ENCODE measurements around the gene ADAMTS17. TPM values are rescaled to one million over a fixed set of nuclear protein-coding genes. Genes with fewer than 3 reads are reported as not detected.
A peak's percentile ranks its signal among the peaks of the same experiment; 100 is the strongest.

Gene ADAMTS17
- total RNA-seq, 1 donor from 2014 or later, result 2.3 TPM

DNA sequence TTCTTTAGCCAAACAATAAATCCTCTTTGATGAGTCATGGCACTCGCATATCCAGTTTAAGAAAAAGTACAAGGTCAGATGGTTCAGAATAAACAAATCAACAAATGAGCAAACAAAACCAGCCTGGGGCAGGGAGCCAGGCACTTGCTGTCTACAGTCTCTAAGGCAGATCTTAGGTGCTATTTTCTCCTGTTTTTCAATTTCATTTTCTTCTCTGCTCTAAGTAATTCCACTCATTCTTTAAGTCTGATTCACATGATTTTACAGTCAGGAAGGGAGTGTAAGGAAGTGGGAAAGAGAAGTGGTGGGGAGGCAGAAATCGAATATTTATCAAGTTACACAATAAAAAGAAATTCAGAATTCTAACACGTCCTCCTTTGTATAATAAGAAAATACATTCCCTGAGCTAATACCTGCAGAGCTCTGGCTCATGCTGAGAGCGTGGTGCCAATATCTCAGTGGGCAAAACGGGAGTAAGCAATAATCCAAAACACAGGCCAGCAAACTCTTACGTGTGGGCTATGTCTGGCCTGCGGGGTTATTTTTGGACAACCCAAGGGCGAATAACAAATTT, 298.6 kb downstream of the ADAMTS17 start:
- no peak overlapping the region for H3K4me3 ChIP-seq (ENCODE audit: low read depth, low read length)
- no peaks in the 10 kb centered on the region for H3K27me3 ChIP-seq (ENCODE audit: control insufficient read depth, insufficient read depth, low read length)
- DNase-seq (ENCODE audit: low read depth), result peak; percentile 57
- TF ChIP-seq, protein P1, sequence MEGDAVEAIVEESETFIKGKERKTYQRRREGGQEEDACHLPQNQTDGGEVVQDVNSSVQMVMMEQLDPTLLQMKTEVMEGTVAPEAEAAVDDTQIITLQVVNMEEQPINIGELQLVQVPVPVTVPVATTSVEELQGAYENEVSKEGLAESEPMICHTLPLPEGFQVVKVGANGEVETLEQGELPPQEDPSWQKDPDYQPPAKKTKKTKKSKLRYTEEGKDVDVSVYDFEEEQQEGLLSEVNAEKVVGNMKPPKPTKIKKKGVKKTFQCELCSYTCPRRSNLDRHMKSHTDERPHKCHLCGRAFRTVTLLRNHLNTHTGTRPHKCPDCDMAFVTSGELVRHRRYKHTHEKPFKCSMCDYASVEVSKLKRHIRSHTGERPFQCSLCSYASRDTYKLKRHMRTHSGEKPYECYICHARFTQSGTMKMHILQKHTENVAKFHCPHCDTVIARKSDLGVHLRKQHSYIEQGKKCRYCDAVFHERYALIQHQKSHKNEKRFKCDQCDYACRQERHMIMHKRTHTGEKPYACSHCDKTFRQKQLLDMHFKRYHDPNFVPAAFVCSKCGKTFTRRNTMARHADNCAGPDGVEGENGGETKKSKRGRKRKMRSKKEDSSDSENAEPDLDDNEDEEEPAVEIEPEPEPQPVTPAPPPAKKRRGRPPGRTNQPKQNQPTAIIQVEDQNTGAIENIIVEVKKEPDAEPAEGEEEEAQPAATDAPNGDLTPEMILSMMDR (IDR thresholded peaks at IDR 0.05; ENCODE audit: insufficient read depth, low read length, poor library complexity, severe bottlenecking), result no peak
- no peaks in the 10 kb centered on the region for H3K36me3 ChIP-seq (ENCODE audit: control insufficient read depth, insufficient read depth, low read length)

DNA sequence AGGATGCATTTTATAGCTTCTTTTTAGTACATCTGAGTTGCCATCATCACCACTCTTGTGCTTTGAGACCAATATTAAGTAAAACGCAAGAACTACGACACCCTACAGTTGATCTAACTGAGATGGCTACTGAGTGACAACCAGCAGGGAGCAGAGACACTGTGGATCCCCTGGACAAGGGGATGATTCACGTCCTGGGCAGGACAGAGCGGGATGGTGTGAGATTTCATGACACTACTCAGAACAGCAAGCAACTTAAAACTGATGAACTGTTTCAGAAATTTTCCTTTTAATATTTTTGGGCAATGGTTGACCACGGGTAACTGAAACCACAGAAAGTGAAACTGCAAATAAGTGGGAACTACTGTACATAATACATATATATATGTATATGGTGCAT, 299.2 kb downstream of the ADAMTS17 start:
- Histone ChIP-seq H3K36me3 (ENCODE audit: control insufficient read depth, insufficient read depth, low read length) (no peaks in the 10 kb centered on the region), H3K27me3 (ENCODE audit: control insufficient read depth, insufficient read depth, low read length) (no peaks in the 10 kb centered on the region), H3K4me3 (ENCODE audit: low read depth, low read length) (no peak overlapping the region)
- TF ChIP-seq, protein P1 (IDR thresholded peaks at IDR 0.05; ENCODE audit: insufficient read depth, low read length, poor library complexity, severe bottlenecking), result no peak
- DNase-seq (ENCODE audit: low read depth), result peak; percentile 10

DNA sequence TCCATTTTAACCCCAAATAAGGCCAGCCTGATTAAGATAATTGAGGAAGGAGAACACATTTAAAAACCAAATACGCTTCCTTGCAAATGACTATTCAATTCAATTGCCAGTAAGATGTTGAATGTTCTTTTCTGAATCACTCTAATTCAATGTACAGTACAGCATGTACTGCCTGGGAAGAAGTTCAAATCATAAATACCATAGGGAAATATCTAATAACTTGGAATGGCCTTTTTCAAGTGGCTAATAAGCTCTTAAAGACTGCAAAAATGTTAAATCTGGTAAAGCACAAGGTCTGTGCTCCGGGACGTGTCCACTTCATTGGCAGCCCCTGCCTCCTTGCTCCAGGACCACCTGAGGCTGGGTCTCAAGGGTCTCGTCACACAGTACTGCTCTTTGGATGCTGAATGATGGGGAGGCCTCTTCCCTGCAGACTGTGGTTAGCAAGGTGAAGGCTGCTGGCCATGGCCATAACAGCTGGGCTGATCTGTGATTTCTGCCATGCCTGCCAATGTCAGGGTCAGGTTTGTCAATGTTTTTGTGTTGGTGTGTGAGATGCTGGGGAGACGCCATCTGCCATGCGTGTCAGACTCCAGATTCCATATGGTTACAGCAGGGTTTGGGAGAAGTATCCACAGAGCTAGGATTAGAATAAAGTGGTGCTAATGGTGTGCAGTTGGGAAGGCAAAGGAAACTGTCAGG, 300.5 kb downstream of the ADAMTS17 start:
- Histone ChIP-seq H3K27me3 (ENCODE audit: control insufficient read depth, insufficient read depth, low read length) (no peaks in the 10 kb centered on the region), H3K4me3 (ENCODE audit: low read depth, low read length) (no peak overlapping the region), H3K36me3 (ENCODE audit: control insufficient read depth, insufficient read depth, low read length) (no peaks in the 10 kb centered on the region)
- DNase-seq (ENCODE audit: low read depth), result no peak
- TF ChIP-seq, protein P1 (IDR thresholded peaks at IDR 0.05; ENCODE audit: insufficient read depth, low read length, poor library complexity, severe bottlenecking), result no peak

DNA sequence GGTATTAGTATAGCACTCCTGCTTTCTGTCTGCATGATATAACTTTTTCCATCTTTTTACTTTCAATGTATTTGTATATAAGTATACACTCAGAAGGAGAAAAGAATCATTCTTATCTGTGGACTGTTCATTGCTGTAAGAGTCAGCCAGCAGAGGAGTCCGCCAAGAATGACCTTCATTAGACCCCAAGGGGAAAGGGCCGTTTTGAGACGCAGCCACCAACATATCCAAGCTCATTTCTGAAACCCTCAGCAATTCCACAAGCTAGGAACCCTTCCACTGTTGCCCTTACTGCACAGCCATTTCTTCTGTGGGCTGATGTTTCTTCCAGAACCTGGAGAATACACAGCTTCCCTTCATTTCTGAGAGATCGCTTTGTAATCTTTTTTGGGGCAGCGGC, 301.8 kb downstream of the ADAMTS17 start:
- DNase-seq (ENCODE audit: low read depth), result no peak
- no peaks in the 10 kb centered on the region for H3K27me3 ChIP-seq (ENCODE audit: control insufficient read depth, insufficient read depth, low read length)
- H3K36me3 ChIP-seq (ENCODE audit: control insufficient read depth, insufficient read depth, low read length), result no peaks in the 10 kb centered on the region
- H3K4me3 ChIP-seq (ENCODE audit: low read depth, low read length), result no peak overlapping the region
- TF ChIP-seq, protein P1 (IDR thresholded peaks at IDR 0.05; ENCODE audit: insufficient read depth, low read length, poor library complexity, severe bottlenecking), result no peak

DNA sequence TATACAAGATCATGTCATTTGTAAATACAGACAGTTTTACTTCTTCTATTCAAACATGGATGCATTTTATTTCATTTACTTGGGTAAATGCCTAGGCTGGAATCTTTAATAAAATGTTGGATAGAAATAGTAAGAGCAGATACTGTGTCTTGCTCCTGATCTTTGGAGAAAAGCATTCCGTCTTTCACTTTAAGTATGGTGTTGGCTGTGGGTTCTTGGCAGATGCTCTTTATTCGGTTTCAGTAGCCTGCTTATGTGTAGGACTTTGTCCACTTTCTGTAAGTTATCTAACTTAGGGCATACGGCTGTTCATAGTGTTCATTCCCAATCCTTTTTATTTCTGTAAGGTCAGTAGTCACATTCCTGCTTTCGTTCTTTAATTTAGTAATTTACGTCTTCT, 303.0 kb downstream of the ADAMTS17 start:
- Histone ChIP-seq H3K27me3 (ENCODE audit: control insufficient read depth, insufficient read depth, low read length) (no peaks in the 10 kb centered on the region), H3K4me3 (ENCODE audit: low read depth, low read length) (no peak overlapping the region), H3K36me3 (ENCODE audit: control insufficient read depth, insufficient read depth, low read length) (no peaks in the 10 kb centered on the region)
- TF ChIP-seq, protein P1 (IDR thresholded peaks at IDR 0.05; ENCODE audit: insufficient read depth, low read length, poor library complexity, severe bottlenecking), result no peak
- DNase-seq (ENCODE audit: low read depth), result no peak

DNA sequence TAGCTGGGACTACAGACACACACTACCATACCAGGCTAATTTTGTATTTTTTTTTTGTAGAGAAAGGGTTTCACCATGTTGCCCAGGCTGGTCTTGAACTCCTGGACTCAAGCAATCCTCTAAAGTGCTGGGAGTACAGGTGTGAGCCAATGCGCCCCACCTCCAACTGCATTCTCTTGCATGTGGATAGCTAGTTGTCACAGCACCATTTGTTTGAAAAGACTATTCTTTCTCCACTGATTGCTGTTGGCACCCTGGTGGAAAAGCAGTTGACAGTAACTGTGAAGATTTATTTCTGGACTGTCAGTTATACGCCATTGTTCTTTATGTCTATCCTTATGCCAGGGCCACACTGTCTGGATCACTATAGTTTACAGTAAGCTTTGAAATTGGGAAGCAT, 303.9 kb downstream of the ADAMTS17 start:
- no peak for DNase-seq (ENCODE audit: low read depth)
- Histone ChIP-seq H3K36me3 (ENCODE audit: control insufficient read depth, insufficient read depth, low read length) (no peaks in the 10 kb centered on the region), H3K4me3 (ENCODE audit: low read depth, low read length) (no peak overlapping the region), H3K27me3 (ENCODE audit: control insufficient read depth, insufficient read depth, low read length) (no peaks in the 10 kb centered on the region)
- TF ChIP-seq, protein P1 (IDR thresholded peaks at IDR 0.05; ENCODE audit: insufficient read depth, low read length, poor library complexity, severe bottlenecking), result no peak
